Endodermal cell (in vitro differentiated cells): ENCODE results near the gene SAMD14. TPM values are rescaled to one million over a fixed set of nuclear protein-coding genes. Genes with fewer than 3 reads are reported as not detected.

ENCODE experiments used
- DNase-seq: peaks from one replicate; pipeline ENCODE4 v3.0.0-alpha.2; 2017
- H3K27ac ChIP-seq: 2 replicates; pipeline ENCODE4 v1.5.1; 2013; ENCODE audit warnings: mild to moderate bottlenecking, low read depth, low read length, moderate library complexity
- H3K27me3 ChIP-seq: 2 replicates; pipeline ENCODE4 v1.6.1; 2013; ENCODE audit warnings: mild to moderate bottlenecking, low read length, moderate library complexity; ENCODE audit not compliant: insufficient read depth, control insufficient read depth, poor library complexity, severe bottlenecking
- H3K36me3 ChIP-seq: 2 replicates; pipeline ENCODE4 v1.7.0; 2013; ENCODE audit warnings: mild to moderate bottlenecking, low read length, moderate library complexity; ENCODE audit not compliant: control insufficient read depth, insufficient read depth
- H3K4me1 ChIP-seq: one replicate; pipeline ENCODE4 v1.7.0; 2013; ENCODE audit warnings: low read length; ENCODE audit not compliant: control insufficient read depth, insufficient read depth
- H3K4me3 ChIP-seq: 2 replicates; pipeline ENCODE4 v1.5.1; 2013; ENCODE audit warnings: mild to moderate bottlenecking, low read length, moderate library complexity
- H3K9ac ChIP-seq: 2 replicates; pipeline ENCODE4 v1.6.1; 2013; ENCODE audit warnings: mild to moderate bottlenecking, low read length, moderate library complexity; ENCODE audit not compliant: poor library complexity, severe bottlenecking; ENCODE audit errors: extremely low read depth
- H3K9me3 ChIP-seq: 2 replicates; pipeline ENCODE4 v1.6.1; 2013; ENCODE audit warnings: mild to moderate bottlenecking, low read length, moderate library complexity; ENCODE audit not compliant: control insufficient read depth
- H3K27ac Mint-ChIP-seq: 2 replicates; pipeline ENCODE4 v1.8.0; 2020; ENCODE audit warnings: mixed read lengths
- H3K27me3 Mint-ChIP-seq: 2 replicates; pipeline ENCODE4 v1.8.0; 2021; ENCODE audit warnings: mild to moderate bottlenecking, mixed read lengths; ENCODE audit not compliant: insufficient read depth
- H3K36me3 Mint-ChIP-seq: 2 replicates; pipeline ENCODE4 v1.8.0; 2020; ENCODE audit warnings: low read depth, mixed read lengths
- H3K4me1 Mint-ChIP-seq: 2 replicates; pipeline ENCODE4 v1.8.0; 2020; ENCODE audit warnings: mixed read lengths
- H3K4me3 Mint-ChIP-seq: 2 replicates; pipeline ENCODE4 v1.8.0; 2020; ENCODE audit warnings: mild to moderate bottlenecking, moderate library complexity, mixed read lengths
- H3K9me3 Mint-ChIP-seq: 2 replicates; pipeline ENCODE4 v1.8.0; 2020; ENCODE audit warnings: mild to moderate bottlenecking, mixed read lengths
- CTCF ChIP-seq: fragments of 200-600 bp; sonication (generic); conservative IDR thresholded peaks from 2 replicates; pipeline ENCODE4 v1.5.0; 2021; ENCODE audit warnings: antibody characterized with exemption, mild to moderate bottlenecking
- WGBS, 2 experiments: methylation state at CpG; one replicate each; pipeline versions ENCODE4 v1.1.5 to v1.1.7; 2013; ENCODE audit warnings: missing lambda C conversion rate in 2 of 2, mixed read lengths in 1 of 2; ENCODE audit not compliant: insufficient coverage in 1 of 2, insufficient read length in 1 of 2; 5-methylcytosine and 5-hydroxymethylcytosine counted together
- total RNA-seq, 2 donors: library from RNA; stranded (reverse); fragmentation: NEBNext Ultra II Directional in 1 of 2; extraction: Animal tissue kit (Norgen Biotek cat#: 25700) in 1 of 2; gene quantifications; 2 replicates in 1 of 2; 3 replicates in 1 of 2; pipeline ENCODE4 v1.2.1, GENCODE V29; 2021

The SAMD14 gene
- total RNA-seq, 2 donors from 2014 or later = 9.5 to 23.2 TPM

GRCh38 chr17:50146927-50147665, 17.1 kb upstream of the SAMD14 start:
- no peaks in the 10 kb centered on the region for H3K9me3 Mint-ChIP-seq
- Histone ChIP-seq H3K36me3 (peaks cover 26% of the 10 kb centered on the region), H3K27me3 (no peaks in the 10 kb centered on the region), H3K4me1 (peaks cover 6% of the 10 kb centered on the region), H3K9ac (no peak overlapping the region), H3K27ac (no peak overlapping the region), H3K9me3 (no peaks in the 10 kb centered on the region), H3K4me3 (peak overlapping the region; percentile 72)
- peaks cover 30% of the 10 kb centered on the region for H3K36me3 Mint-ChIP-seq
- no peak for TF ChIP-seq CTCF
- H3K27me3 Mint-ChIP-seq = peaks cover 5% of the 10 kb centered on the region
- no peak for DNase-seq
- H3K4me1 Mint-ChIP-seq = peaks cover 16% of the 10 kb centered on the region
- 87 to 92% methylated on average over 8 to 15 of the region's 15 CpGs for WGBS, 2 experiments
- H3K27ac Mint-ChIP-seq = no peak overlapping the region
- peak overlapping the region; percentile 68 for H3K4me3 Mint-ChIP-seq

- Histone ChIP-seq H3K9me3 (no peaks in the 10 kb centered on the region), H3K9ac (no peak overlapping the region), H3K27me3 (no peaks in the 10 kb centered on the region), H3K4me3 (peak overlapping the region; percentile 72), H3K27ac (no peak overlapping the region), H3K4me1 (peaks cover 6% of the 10 kb centered on the region), H3K36me3 (peaks cover 31% of the 10 kb centered on the region)
- DNase-seq = no peak
- WGBS, 2 experiments = 86 to 96% methylated on average over 4 to 10 of the region's 10 CpGs
- TF ChIP-seq CTCF = peak; percentile 23
- Mint-ChIP-seq H3K4me1 (peaks cover 16% of the 10 kb centered on the region), H3K36me3 (peaks cover 37% of the 10 kb centered on the region), H3K4me3 (no peak overlapping the region), H3K9me3 (no peaks in the 10 kb centered on the region), H3K27ac (no peak overlapping the region), H3K27me3 (peaks cover 5% of the 10 kb centered on the region)
Observed at GRCh38 chr17:50146230-50146926, 16.4 kb upstream of the SAMD14 start.

GRCh38 chr17:50145532-50146229, 15.7 kb upstream of the SAMD14 start:
- Histone ChIP-seq H3K9me3 (no peaks in the 10 kb centered on the region), H3K36me3 (peaks cover 34% of the 10 kb centered on the region), H3K27me3 (no peaks in the 10 kb centered on the region), H3K4me3 (no peak overlapping the region), H3K9ac (no peak overlapping the region), H3K4me1 (peaks cover 6% of the 10 kb centered on the region), H3K27ac (no peak overlapping the region)
- TF ChIP-seq CTCF = no peak
- Mint-ChIP-seq H3K4me3 (no peak overlapping the region), H3K4me1 (peaks cover 16% of the 10 kb centered on the region), H3K36me3 (peaks cover 44% of the 10 kb centered on the region), H3K27ac (no peak overlapping the region), H3K27me3 (peaks cover 5% of the 10 kb centered on the region), H3K9me3 (no peaks in the 10 kb centered on the region)
- no peak for DNase-seq
- WGBS, 2 experiments = 83 to 88% methylated on average over 4 to 11 of the region's 11 CpGs
